Activated CD4-positive, alpha-beta T cell treated with anti-CD3 and anti-CD28 coated beads, Interleukin-2, Interleukin-4, amounts not matched to agents 100 ng/mL and 50 ng/mL, durations not matched to agents 16 hours and 8 hours (primary cell): Measurements from ENCODE around the gene C19orf44.
"Not testable (repeated sequence)": the region's sequence is repeated elsewhere in the genome, so short reads cannot be mapped to it uniquely, and the experiment has no call there.

Source experiments
- DNase-seq: peaks from one replicate; pipeline ENCODE4 v3.0.0-alpha.2; 2020; ENCODE audit warnings: low spot score

Gene C19orf44

DNA sequence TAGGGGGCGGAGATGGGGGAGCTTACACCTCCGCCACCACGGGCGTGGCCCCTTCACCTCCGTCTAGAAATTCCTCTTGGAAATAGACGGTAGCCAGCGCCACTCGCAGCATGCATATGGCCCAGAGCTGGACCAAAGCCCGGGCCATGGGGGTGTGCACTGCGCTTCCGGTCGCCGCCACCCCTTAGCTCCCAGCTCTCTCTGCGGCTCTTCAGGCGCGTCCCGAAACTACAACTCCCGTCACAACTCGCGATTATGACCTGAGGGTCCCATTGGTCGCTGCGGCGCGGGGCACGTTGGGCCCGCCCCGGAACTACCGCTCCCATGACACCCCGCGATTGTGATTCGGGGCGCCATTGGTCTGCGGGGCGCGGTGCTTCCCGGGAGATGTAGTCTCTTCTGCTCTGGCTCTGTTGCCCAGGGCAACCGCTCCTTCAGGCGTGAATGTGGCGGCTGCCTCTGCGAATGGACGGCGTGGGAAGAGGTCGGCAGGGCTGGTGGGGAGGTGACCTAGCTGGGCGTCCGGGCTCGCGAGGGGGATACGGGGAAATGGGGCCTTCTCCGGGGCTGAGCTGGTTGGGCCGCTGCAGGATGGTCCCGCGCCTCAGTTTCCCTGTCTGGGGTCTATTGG lies at the start of gene C19orf44, which contains the start of gene CALR3:
TSS of gene C19orf44 (plus strand) at position 413 of the 631 bp plus-strand sequence. CDS start 4,399 bp downstream, outside the sequence.
TSS of gene CALR3 (minus strand) at position 186 of the 631 bp plus-strand sequence. CDS start at position 148, 38 bp downstream.
- DNase-seq, result peak; percentile 99

DNA sequence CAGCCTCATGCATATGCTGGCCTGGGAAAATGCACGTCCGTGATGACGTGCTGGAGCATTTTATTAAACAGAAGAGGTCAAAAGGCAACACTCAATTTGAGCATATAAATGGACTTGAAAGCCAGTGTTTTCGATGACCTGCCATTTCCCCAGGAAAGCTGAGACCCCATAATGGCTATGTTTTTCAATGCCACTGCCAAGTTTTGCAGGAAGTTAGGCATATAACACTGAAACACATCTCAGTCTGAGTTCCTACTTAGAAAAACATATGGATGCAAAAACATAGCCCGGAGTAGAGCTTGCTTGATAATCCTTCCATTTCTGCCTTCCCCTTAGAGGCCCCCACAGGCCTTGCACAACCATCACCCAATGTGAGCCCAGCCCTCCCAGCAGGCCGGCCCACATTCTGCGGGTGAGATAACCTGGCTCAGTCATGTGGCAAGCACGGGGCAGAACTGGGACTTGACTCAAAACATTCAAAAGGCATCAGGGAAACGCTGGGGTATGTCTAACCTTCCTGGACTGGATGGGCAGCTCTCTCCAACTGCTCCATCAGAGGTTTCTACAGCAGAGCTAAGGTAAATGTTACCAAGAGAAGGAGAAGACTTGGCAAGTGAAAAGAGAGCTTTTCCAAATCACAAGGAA lies 49.3 kb upstream of the C19orf44 start:
- peak; percentile 65 for DNase-seq

GRCh38 chr19:16448872-16449271 lies 47.3 kb upstream of the C19orf44 start:
- not testable (repeated sequence) for DNase-seq

DNA sequence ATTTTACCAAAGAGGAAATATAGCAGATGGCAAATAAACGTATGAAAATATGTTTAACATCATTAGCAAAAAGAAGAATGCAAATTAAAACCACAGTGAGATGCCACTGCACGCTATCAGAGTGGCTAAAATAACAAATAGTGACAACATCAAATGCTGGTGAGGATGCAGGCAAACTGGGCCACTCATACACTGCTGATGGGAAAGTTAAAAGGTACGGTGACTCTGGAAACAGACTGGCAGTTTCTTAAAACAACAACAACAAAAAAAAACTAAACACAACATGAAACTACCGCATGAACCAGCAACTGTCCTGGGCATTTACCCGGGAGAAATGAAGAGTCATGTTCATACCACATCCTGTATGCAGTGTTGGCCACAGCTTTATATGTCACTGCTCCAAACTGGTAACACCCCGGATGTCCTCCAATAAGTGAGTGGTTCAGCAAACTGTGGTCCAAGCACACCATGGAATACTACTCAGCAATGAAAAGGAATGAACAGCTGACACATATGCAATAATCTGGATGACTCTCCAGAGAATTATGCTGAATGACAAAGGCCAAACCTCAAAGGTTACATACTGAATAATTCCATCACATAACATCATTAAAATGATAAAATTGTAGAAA lies 46.7 kb upstream of the C19orf44 start:
- peak; percentile 82 for DNase-seq

DNA sequence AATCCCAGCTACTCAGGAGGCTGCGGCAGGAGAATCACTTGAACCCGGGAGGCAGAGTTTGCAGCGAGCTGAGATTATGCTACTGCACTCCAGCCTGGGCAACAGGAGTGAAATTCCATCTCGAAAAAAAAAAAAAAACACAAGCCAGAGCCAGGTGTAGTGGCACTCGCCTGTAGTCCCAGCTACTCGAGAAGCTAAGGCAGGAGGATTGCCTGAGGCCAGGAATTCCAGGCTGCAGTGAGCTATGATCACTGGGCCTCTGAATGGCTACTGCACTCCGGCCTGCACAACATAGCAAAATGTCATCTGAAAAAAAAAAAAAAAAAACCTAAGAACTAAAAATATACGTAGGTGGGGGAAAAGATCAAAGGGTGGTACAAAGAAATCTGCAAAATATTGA lies 43.9 kb upstream of the C19orf44 start:
- no peak for DNase-seq

DNA sequence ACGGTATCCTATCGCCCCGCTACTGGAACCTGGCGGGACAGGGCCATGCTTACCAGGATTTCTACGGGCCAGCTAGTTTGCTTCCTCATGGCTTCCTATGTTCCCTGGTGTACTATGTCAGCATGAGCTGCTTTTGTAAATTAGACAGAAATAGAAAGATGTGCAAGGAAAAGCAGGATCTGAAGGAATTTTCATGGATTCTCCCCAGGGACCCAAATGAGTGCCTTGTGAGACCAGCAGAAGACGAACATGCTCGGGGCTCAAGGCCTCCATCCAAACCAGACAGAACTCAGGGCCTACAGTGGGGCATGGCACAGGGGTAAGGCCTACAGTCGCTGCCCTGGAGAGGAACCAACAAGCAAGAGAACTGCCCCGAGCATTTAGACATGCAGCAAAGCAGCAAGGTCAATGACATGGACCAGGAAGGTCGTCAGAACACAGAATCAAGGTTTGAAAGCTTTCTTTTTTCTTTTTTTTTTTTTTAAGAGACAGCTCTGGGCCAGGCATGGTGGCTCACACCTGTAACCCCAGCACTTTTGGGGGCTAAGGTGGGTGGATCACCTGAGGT lies 41.8 kb upstream of the C19orf44 start:
- no peak for DNase-seq

DNA sequence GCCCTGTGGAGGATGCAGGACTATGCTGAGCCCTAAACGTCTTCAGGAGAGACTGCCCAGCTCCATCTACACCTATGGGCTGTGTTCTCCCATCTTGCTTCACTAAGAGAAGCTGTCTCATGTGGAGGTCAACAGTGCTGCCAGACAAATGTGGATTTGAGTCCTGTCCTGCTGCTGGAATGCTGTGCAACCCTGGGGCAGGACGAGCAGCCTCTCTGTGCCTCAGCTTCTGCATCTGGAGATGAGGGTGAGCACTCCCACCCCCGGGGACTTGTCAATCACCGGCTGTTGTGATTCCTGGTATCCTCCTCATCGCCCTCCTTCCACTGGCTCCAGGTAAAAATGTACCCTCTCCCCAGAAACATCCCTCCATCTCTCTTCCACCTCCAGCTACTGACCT lies 40.7 kb upstream of the C19orf44 start:
- no peak for DNase-seq

GRCh38 chr19:16456652-16457194 lies 39.5 kb upstream of the C19orf44 start:
- DNase-seq, result no peak

GRCh38 chr19:16457195-16457953 lies 38.8 kb upstream of the C19orf44 start:
- no peak for DNase-seq

DNA sequence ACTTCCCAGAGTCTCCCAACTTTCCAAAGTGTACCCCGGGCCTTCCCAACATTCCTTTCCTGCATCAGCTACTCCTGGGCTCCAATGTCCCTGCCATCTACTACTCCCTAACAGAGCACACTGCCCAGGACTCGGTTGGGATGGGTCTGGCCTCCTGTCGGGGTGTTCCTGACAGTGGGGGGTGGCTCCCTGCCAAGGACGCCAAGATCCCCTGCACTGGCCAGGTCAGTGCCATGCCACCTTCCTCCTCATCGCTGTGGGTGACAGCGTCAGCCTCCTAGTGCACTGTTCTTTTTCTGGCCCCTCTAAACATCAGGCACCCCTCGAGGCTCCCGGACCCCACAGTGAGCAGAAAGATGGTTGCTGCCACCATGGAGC lies 38.3 kb upstream of the C19orf44 start:
- DNase-seq, result no peak

DNA sequence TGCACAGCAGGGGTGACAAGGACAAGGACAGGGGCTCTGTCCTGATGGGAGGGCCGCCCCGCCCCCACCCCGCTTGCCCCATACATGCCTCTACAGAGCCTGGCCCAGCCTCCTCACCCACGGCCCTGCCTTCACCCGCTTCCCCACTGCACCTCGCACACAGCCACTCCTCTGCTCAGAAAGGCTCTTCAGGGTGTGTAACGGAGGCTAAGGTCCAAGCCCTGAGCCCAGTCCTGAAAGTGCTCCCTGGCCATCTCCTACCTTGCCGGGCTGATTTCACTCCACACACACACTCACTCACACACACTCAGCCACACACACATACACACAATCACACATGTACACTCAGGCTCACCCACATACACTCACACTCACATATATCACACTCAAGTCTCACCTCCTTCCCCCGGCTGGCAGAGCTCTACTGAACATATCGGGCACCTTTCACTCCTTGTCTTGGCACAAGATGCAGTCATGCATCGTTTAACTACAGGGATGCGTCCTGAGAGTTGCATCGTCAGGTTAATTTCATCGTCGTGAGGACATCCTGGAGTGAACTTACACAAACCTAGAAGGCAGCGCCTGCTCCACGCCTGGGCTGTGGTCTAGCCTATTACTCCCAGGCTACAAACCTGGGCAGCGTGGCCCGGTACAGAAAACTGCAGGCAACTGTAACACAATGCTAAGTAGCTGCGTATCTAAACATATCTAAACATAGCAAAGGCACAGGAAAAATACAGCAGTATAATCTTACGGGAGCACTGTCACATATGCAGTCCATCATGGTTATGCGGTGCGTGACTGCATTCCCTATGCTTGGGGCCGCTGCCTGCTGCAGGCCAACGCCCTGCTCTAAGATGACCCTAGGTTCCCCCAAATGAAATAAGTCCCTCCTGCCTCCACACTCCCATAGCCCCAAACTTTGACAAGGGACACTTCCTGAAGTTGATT lies 37.5 kb upstream of the C19orf44 start:
- no peak for DNase-seq

- no peak for DNase-seq
These were observed 36.5 kb upstream of the C19orf44 start for GRCh38 chr19:16459680-16460079.

GRCh38 chr19:16460454-16460853 lies 35.7 kb upstream of the C19orf44 start:
- DNase-seq, result no peak

- no peak for DNase-seq
These were observed 34.6 kb upstream of the C19orf44 start for GRCh38 chr19:16461630-16462051.

DNA sequence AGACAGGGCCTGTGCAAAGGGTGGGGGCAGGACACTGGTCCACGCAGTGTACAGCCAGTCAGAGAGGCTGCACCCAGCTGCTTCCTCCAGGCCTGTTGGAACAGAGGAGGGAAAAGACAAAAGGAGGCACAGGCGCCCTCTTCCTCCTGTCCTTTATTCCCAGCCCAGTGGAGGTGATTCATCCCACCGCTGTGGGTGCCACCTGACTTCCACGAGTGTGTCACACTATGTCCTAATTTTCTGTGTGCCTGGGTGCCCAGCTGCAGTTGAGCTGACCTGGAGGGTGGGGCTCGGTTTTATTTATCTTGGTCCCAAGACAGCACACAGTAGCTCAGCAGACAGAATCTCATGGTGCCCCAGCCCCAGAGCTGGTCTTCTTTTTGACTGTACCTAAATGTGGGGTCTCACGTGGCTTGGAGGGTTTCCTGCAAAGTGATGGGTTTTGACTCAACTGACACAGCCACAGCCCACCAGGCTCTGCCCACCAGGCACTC lies 33.4 kb upstream of the C19orf44 start:
- no peak for DNase-seq

- no peak for DNase-seq
These were observed 32.7 kb upstream of the C19orf44 start for GRCh38 chr19:16463341-16463990.

- no peak for DNase-seq
These were observed 32.1 kb upstream of the C19orf44 start for GRCh38 chr19:16463991-16464575.

- no peak for DNase-seq
These were observed 31.0 kb upstream of the C19orf44 start for GRCh38 chr19:16465239-16465638.

- not testable (repeated sequence) for DNase-seq
These were observed 29.3 kb upstream of the C19orf44 start for GRCh38 chr19:16466802-16467427.
